HCT116 (cell line): ENCODE measurements around the gene CFAP46.

Source experiments
- POLR2A ChIP-seq: IDR thresholded peaks from 2 replicates; pipeline ENCODE4 v1.7.0; 2011; ENCODE audit warnings: borderline replicate concordance; ENCODE audit not compliant: insufficient read depth, insufficient read length; ENCODE audit errors: extremely low read depth
- POLR2AphosphoS5 ChIP-seq: IDR thresholded peaks from 2 replicates; pipeline ENCODE4 v1.6.1; 2011; ENCODE audit warnings: mild to moderate bottlenecking, low read depth, low read length, moderate library complexity
- RAD21 ChIP-seq: IDR thresholded peaks from 2 replicates; pipeline ENCODE4 v1.6.1; 2012; ENCODE audit warnings: low read depth, mild to moderate bottlenecking
- REST ChIP-seq: IDR thresholded peaks from 2 replicates; pipeline ENCODE4 v1.6.1; 2012; ENCODE audit warnings: low read depth
- SP1 ChIP-seq: IDR thresholded peaks from 2 replicates; pipeline ENCODE4 v1.6.1; 2012; ENCODE audit warnings: low read depth
- ZNF274 ChIP-seq: fragments of 200-500 bp; sonication (Bioruptor generic); IDR thresholded peaks from 2 replicates; pipeline ENCODE4 v1.6.1; 2014; ENCODE audit warnings: mild to moderate bottlenecking, low read depth, low read length, inconsistent platforms
- TF ChIP-seq, protein P1 (sequence below), 3 experiments: fragments of 200-600 bp in 1 of 3; sonication (generic) in 1 of 3; IDR thresholded peaks in 2 of 3; conservative IDR thresholded peaks in 1 of 3; 2 replicates each; pipeline ENCODE4 v1.5.1; 2012 to 2017; ENCODE audit warnings: low read depth in 2 of 3, low read length in 2 of 3, antibody characterized with exemption in 1 of 3, borderline replicate concordance in 1 of 3, control low read depth in 1 of 3, mild to moderate bottlenecking in 1 of 3, mixed read lengths in 1 of 3, mixed run types in 1 of 3, moderate library complexity in 1 of 3; ENCODE audit not compliant: insufficient read depth in 1 of 3
- TF ChIP-seq, protein P2 (sequence below): IDR thresholded peaks from 2 replicates; pipeline ENCODE4 v1.6.1; 2012
- TF ChIP-seq, protein P3 (sequence below): IDR thresholded peaks from 2 replicates; pipeline ENCODE4 v1.6.1; 2012

DNA sequence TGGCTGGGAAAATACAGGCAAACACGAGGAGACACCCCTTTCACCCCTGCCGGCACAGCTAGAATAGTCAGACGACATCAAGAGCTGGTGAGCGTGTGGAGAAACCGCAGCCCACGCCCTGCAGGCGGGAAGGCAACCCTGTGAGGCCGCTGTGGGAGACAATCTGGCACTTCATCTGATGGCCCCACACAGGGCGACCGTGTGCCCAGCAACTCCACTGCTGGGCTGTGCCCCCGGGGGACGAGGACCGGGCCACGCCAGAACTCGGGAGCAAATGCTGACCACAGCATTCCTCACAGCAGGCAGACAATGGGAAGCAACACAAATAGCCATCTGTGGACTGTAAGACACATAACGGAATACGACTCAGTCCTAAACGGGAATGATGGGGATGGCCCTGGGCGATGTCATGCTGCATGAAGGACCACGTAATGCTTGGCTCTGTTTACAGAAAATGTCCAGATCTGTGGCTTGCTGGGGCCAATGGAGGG is 58.9 kb downstream of the CFAP46 start:
- TF ChIP-seq, protein P1, sequence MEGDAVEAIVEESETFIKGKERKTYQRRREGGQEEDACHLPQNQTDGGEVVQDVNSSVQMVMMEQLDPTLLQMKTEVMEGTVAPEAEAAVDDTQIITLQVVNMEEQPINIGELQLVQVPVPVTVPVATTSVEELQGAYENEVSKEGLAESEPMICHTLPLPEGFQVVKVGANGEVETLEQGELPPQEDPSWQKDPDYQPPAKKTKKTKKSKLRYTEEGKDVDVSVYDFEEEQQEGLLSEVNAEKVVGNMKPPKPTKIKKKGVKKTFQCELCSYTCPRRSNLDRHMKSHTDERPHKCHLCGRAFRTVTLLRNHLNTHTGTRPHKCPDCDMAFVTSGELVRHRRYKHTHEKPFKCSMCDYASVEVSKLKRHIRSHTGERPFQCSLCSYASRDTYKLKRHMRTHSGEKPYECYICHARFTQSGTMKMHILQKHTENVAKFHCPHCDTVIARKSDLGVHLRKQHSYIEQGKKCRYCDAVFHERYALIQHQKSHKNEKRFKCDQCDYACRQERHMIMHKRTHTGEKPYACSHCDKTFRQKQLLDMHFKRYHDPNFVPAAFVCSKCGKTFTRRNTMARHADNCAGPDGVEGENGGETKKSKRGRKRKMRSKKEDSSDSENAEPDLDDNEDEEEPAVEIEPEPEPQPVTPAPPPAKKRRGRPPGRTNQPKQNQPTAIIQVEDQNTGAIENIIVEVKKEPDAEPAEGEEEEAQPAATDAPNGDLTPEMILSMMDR (IDR thresholded peaks at IDR 0.05 in 2 of 3, conservative IDR thresholded peaks at IDR 0.05 in 1 of 3; ENCODE audit: borderline replicate concordance in 1 of 3, insufficient read depth in 1 of 3, low read depth in 2 of 3, low read length in 2 of 3) = no peak
- no peak for TF ChIP-seq RAD21
- TF ChIP-seq, protein P2, sequence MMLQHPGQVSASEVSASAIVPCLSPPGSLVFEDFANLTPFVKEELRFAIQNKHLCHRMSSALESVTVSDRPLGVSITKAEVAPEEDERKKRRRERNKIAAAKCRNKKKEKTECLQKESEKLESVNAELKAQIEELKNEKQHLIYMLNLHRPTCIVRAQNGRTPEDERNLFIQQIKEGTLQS = no peak
- no peak for TF ChIP-seq POLR2A
- TF ChIP-seq POLR2AphosphoS5 = no peak
- TF ChIP-seq REST = no peak
- TF ChIP-seq, protein P3, sequence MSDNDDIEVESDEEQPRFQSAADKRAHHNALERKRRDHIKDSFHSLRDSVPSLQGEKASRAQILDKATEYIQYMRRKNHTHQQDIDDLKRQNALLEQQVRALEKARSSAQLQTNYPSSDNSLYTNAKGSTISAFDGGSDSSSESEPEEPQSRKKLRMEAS = no peak
- TF ChIP-seq ZNF274 = no peak
- TF ChIP-seq SP1 = no peak
